ENCODE results near the gene KIAA0753. TPM values are rescaled to one million over a fixed set of nuclear protein-coding genes. Genes with fewer than 3 reads are reported as not detected.

The KIAA0753 gene
- polyA plus RNA-seq, 1 of the 3 experiments (the other 2 are of a cell fraction) = 7.2 TPM

DNA sequence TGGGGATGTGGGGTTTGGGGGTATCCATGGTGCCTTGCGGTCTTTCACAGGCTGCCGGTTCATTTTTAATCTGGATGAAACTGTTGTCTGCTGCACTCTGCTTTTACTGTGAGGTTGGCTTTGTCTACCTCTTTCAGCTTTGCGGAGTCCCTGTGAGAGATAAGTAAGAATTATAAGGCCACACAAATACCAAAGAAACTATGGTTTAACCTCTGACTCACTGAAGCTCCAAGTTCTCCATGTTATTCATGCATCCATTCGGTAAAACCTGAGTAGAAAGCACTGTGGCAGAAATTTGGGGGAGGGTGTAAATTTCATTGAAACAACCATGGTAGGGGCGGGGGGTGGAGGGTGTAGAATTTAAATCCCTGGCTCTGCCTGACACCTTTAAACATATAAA lies 30.5 kb downstream of the KIAA0753 start:
- H3F3A ChIP-seq (replicated peaks; ENCODE audit: insufficient read depth) = no peaks in the 10 kb centered on the region
- 0 out of 2 replicates have a peak, but pooled peaks cover 5% of the 10 kb centered on the region for H3K79me2 ChIP-seq (ENCODE audit: insufficient read depth)
- DNase-seq = no peak
- H3K9me3 ChIP-seq = no peaks in the 10 kb centered on the region
- no peak overlapping the region for H3K9ac ChIP-seq
- H3K27me3 ChIP-seq (ENCODE audit: insufficient read depth) = no peaks in the 10 kb centered on the region
- H4K20me1 ChIP-seq (ENCODE audit: insufficient read depth) = no peaks in the 10 kb centered on the region; the same call in 1 of the 2 replicates
- TF ChIP-seq NRF1 (IDR thresholded peaks at IDR 0.05; ENCODE audit: low read depth, low read length) = no peak
- H3K4me3 ChIP-seq (ENCODE audit: low read depth in 2 of 2, low read length in 1 of 2) = no peak overlapping the region
- H3K36me3 ChIP-seq (replicated peaks in 1 of 2; ENCODE audit: control insufficient read depth in 1 of 2, insufficient read depth in 2 of 2, low read length in 1 of 2) = peaks cover 53 to 73% of the 10 kb centered on the region in 2 experiments
- no peaks in the 10 kb centered on the region for H3K9me2 ChIP-seq
- no peak overlapping the region for H3K4me2 ChIP-seq
- ChIA-PET CTCF (interaction anchor here (1.3 kb wide), 1 partner anchor 137 kb away, joined by 3 read pairs; no protein-coding TSS in a partner anchor), POLR2A (no interaction called here)
- no peak overlapping the region for H2AFZ ChIP-seq (ENCODE audit: low read depth)
- H3K4me1 ChIP-seq (ENCODE audit: control insufficient read depth in 1 of 2, insufficient read depth in 2 of 2, low read depth in 1 of 2, low read length in 1 of 2) = no peaks in the 10 kb centered on the region
- no peak overlapping the region for H3K27ac ChIP-seq (ENCODE audit: low read depth in 2 of 2, low read length in 1 of 2)
- 93% methylated on average over 5 of the region's 5 CpGs for WGBS (ENCODE audit: low lambda C conversion rate)

DNA sequence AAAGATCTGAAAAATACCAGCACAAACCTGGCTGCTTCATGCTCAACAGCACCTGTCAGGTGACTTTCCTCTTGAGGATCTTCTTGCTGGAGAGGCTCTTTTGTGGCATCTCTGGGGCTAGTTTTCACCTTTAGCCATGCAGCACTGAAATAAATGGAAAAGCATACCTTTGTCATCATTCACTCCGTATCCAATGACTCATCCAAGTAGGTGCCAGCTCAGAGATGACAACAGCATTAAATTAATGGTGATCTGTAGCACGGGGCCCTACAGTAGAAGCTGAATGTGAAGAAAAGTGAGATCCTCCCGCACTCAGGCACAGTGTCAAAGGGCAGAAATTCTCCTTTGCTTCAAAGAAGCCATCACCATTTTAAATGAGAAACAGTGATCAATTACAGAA lies 32.2 kb downstream of the KIAA0753 start:
- no peaks in the 10 kb centered on the region for H3K4me1 ChIP-seq (ENCODE audit: control insufficient read depth in 1 of 2, insufficient read depth in 2 of 2, low read depth in 1 of 2, low read length in 1 of 2)
- ChIA-PET CTCF (interaction anchor here (0.9 kb wide), 1 partner anchor 135 kb away, joined by 3 read pairs; no protein-coding TSS in a partner anchor), POLR2A (no interaction called here)
- no peaks in the 10 kb centered on the region; the same call in 1 of the 2 replicates for H4K20me1 ChIP-seq (ENCODE audit: insufficient read depth)
- no peaks in the 10 kb centered on the region for H3K27me3 ChIP-seq (ENCODE audit: insufficient read depth)
- H3K9me3 ChIP-seq = no peaks in the 10 kb centered on the region
- H2AFZ ChIP-seq (ENCODE audit: low read depth) = no peak overlapping the region
- no peak overlapping the region for H3K4me3 ChIP-seq (ENCODE audit: low read depth in 2 of 2, low read length in 1 of 2)
- H3F3A ChIP-seq (replicated peaks; ENCODE audit: insufficient read depth) = no peaks in the 10 kb centered on the region
- TF ChIP-seq ELF1 (IDR thresholded peaks at IDR 0.05) (no peak), NFIC (IDR thresholded peaks at IDR 0.05; ENCODE audit: borderline replicate concordance) (peak; percentile 30; the same call in 1 of the 2 replicates), CHD2 (IDR thresholded peaks at IDR 0.05; ENCODE audit: low read length, partially characterized antibody) (no peak), FOSL2 (IDR thresholded peaks at IDR 0.05; ENCODE audit: borderline replicate concordance, low read depth) (peak; percentile 69), TAF1 (IDR thresholded peaks at IDR 0.05; ENCODE audit: borderline replicate concordance, low read depth, low read length) (no peak), JUND (IDR thresholded peaks at IDR 0.05) (peak; percentile 62), RFX5 (IDR thresholded peaks at IDR 0.05; ENCODE audit: low read length) (no peak)
- TF ChIP-seq, protein P1, sequence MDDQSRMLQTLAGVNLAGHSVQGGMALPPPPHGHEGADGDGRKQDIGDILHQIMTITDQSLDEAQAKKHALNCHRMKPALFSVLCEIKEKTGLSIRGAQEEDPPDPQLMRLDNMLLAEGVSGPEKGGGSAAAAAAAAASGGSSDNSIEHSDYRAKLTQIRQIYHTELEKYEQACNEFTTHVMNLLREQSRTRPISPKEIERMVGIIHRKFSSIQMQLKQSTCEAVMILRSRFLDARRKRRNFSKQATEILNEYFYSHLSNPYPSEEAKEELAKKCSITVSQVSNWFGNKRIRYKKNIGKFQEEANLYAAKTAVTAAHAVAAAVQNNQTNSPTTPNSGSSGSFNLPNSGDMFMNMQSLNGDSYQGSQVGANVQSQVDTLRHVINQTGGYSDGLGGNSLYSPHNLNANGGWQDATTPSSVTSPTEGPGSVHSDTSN (IDR thresholded peaks at IDR 0.05) = peak; percentile 56; the same call in 1 of the 2 replicates
- no peak overlapping the region for H3K4me2 ChIP-seq
- no peaks in the 10 kb centered on the region for H3K9me2 ChIP-seq
- peaks cover 42 to 82% of the 10 kb centered on the region in 2 experiments for H3K36me3 ChIP-seq (replicated peaks in 1 of 2; ENCODE audit: control insufficient read depth in 1 of 2, insufficient read depth in 2 of 2, low read length in 1 of 2)
- no peak overlapping the region for H3K27ac ChIP-seq (ENCODE audit: low read depth in 2 of 2, low read length in 1 of 2)
- no peak overlapping the region for H3K9ac ChIP-seq
- WGBS (ENCODE audit: low lambda C conversion rate) = 51% methylated on average over 3 of the region's 3 CpGs
- DNase-seq = no peak
- 0 out of 2 replicates have a peak, but pooled peaks cover under 1% of the 10 kb centered on the region for H3K79me2 ChIP-seq (ENCODE audit: insufficient read depth)

DNA sequence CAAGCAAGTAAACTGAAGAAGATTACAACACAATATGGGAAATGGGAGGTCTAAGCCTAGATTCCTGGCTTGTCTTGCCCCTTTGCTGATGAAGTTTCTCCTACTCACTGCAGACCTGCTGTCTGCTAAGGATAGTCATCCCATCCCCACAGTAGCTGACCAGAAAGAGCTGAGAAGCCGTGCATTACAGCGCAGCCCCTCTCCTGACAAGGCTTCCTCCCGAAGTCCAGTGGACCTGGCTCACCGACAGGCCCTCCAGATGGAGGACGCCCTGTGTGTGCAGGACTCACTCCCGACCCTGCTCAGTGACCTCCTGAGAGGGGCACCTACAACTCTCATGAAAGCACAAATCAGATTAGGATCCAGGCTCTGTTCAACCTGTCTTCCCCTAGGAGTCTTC lies 35.4 kb downstream of the KIAA0753 start:
- no peaks in the 10 kb centered on the region for H3K27me3 ChIP-seq (ENCODE audit: insufficient read depth)
- H3K9me3 ChIP-seq = no peaks in the 10 kb centered on the region
- H2AFZ ChIP-seq (ENCODE audit: low read depth) = no peak overlapping the region
- WGBS (ENCODE audit: low lambda C conversion rate) = 97% methylated on average over 6 of the region's 6 CpGs
- TF ChIP-seq EP300 (IDR thresholded peaks at IDR 0.05; ENCODE audit: borderline replicate concordance in 1 of 2, low read depth in 1 of 2, low read length in 1 of 2) (no peak), NRF1 (IDR thresholded peaks at IDR 0.05; ENCODE audit: low read depth, low read length) (no peak), EZH2phosphoT487 (IDR thresholded peaks at IDR 0.05; ENCODE audit: borderline replicate concordance, low read depth) (no peak), GABPA (IDR thresholded peaks at IDR 0.05; ENCODE audit: low read depth) (no peak), FOSL2 (IDR thresholded peaks at IDR 0.05; ENCODE audit: borderline replicate concordance, low read depth) (no peak), TCF12 (IDR thresholded peaks at IDR 0.05) (no peak), GATA2 (CRISPR knock-in tag; IDR thresholded peaks at IDR 0.05) (no peak), JUND (IDR thresholded peaks at IDR 0.05) (no peak), TAF1 (IDR thresholded peaks at IDR 0.05; ENCODE audit: borderline replicate concordance, low read depth, low read length) (no peak)
- no peaks in the 10 kb centered on the region for H3F3A ChIP-seq (replicated peaks; ENCODE audit: insufficient read depth)
- ChIA-PET POLR2A (no interaction called here), CTCF (interaction anchor here (0.6 to 1.3 kb wide), 2 partner anchors 17 to 129 kb away, joined by 3 read pairs; no protein-coding TSS in a partner anchor)
- peaks cover 51 to 99% of the 10 kb centered on the region in 2 experiments for H3K36me3 ChIP-seq (replicated peaks in 1 of 2; ENCODE audit: control insufficient read depth in 1 of 2, insufficient read depth in 2 of 2, low read length in 1 of 2)
- H3K27ac ChIP-seq (ENCODE audit: low read depth in 2 of 2, low read length in 1 of 2) = no peak overlapping the region
- H3K9me2 ChIP-seq = no peaks in the 10 kb centered on the region
- H3K79me2 ChIP-seq (ENCODE audit: insufficient read depth) = no peaks in the 10 kb centered on the region
- H4K20me1 ChIP-seq (ENCODE audit: insufficient read depth) = no peaks in the 10 kb centered on the region
- DNase-seq = no peak
- H3K4me2 ChIP-seq = no peak overlapping the region
- no peak overlapping the region for H3K4me3 ChIP-seq (ENCODE audit: low read depth in 2 of 2, low read length in 1 of 2)
- no peak overlapping the region for H3K9ac ChIP-seq
- no peaks in the 10 kb centered on the region for H3K4me1 ChIP-seq (ENCODE audit: control insufficient read depth in 1 of 2, insufficient read depth in 2 of 2, low read depth in 1 of 2, low read length in 1 of 2)

All from SK-N-SH (cell line).